Left ventricle myocardium inferior (tissue), 1 donor: ENCODE results near the gene SLC48A1. TPM values are rescaled to one million over a fixed set of nuclear protein-coding genes. Genes with fewer than 3 reads are reported as not detected.

Experiments
- DNase-seq: peaks from one replicate; pipeline ENCODE4 v3.0.0-alpha.2; 2020
- H3K27ac ChIP-seq: fragments of 200-600 bp; replicated peaks from 2 replicates; pipeline ENCODE4 v1.8.0; 2021
- H3K27me3 ChIP-seq: fragments of 200-600 bp; 2 replicates; pipeline ENCODE4 v1.8.0; 2021; ENCODE audit warnings: low read depth
- H3K36me3 ChIP-seq: fragments of 200-600 bp; 2 replicates; pipeline ENCODE4 v1.8.0; 2021
- H3K4me1 ChIP-seq: fragments of 200-600 bp; 2 replicates; pipeline ENCODE4 v1.8.0; 2021
- H3K4me3 ChIP-seq: fragments of 200-600 bp; 2 replicates; pipeline ENCODE4 v1.8.0; 2021; ENCODE audit warnings: mild to moderate bottlenecking, moderate library complexity
- H3K9me3 ChIP-seq: fragments of 200-600 bp; replicated peaks from 2 replicates; pipeline ENCODE4 v1.8.0; 2021
- CTCF ChIP-seq: fragments of 200-600 bp; IDR thresholded peaks from 2 replicates; pipeline ENCODE4 v1.8.0; 2021; ENCODE audit warnings: antibody characterized with exemption, mild to moderate bottlenecking, borderline replicate concordance
- intact Hi-C: fragments of 100-400 bp; cut with micrococcal nuclease; formaldehyde crosslinking; loops from one replicate; pipeline ENCODE4 v1.11.0; 2022
- total RNA-seq: library from RNA; stranded (reverse); fragmentation: NEBNext Ultra II Directional; extraction: Animal tissue kit (Norgen Biotek cat#: 25700); gene quantifications from one replicate; pipeline ENCODE4 v1.2.1, GENCODE V29; 2021
- donor health status: DM: no; HTN: yes; CAD: no; lungs with severe emphysema.

Gene SLC48A1
- total RNA-seq, 1 donor from 2014 or later: 25.3 TPM

GRCh38 chr12:47735649-47736048, 37.4 kb upstream of the SLC48A1 start:
- Histone ChIP-seq H3K27me3 (no peaks in the 10 kb centered on the region), H3K36me3 (no peaks in the 10 kb centered on the region), H3K4me3 (no peak overlapping the region), H3K9me3 (no peaks in the 10 kb centered on the region), H3K4me1 (peaks cover 99% of the 10 kb centered on the region), H3K27ac (peak overlapping the region; percentile 92)
- no peak for TF ChIP-seq CTCF
- intact Hi-C loops: no loop called here
- DNase-seq: no peak

GRCh38 chr12:47736216-47736615, 36.8 kb upstream of the SLC48A1 start:
- no peak for TF ChIP-seq CTCF
- Histone ChIP-seq H3K9me3 (no peaks in the 10 kb centered on the region), H3K4me1 (peaks cover 99% of the 10 kb centered on the region), H3K27me3 (no peaks in the 10 kb centered on the region), H3K36me3 (no peaks in the 10 kb centered on the region), H3K4me3 (peak overlapping the region; percentile 37), H3K27ac (peak overlapping the region; percentile 92)
- no peak for DNase-seq
- intact Hi-C loops: no loop called here

GRCh38 chr12:47736877-47737676, 36.0 kb upstream of the SLC48A1 start:
- peak overlapping the region; percentile 92 for H3K27ac ChIP-seq
- H3K9me3 ChIP-seq: no peaks in the 10 kb centered on the region
- no peak for TF ChIP-seq CTCF
- H3K36me3 ChIP-seq: no peaks in the 10 kb centered on the region
- peaks cover 99% of the 10 kb centered on the region for H3K4me1 ChIP-seq
- H3K27me3 ChIP-seq: no peaks in the 10 kb centered on the region
- peak overlapping the region; percentile 37 for H3K4me3 ChIP-seq
- intact Hi-C loops: no loop called here
- DNase-seq: peak; percentile 91

- intact Hi-C loops: no loop called here
Observed at GRCh38 chr12:47737936-47738594, 35.0 kb upstream of the SLC48A1 start.

GRCh38 chr12:47739297-47739696, 33.7 kb upstream of the SLC48A1 start:
- intact Hi-C loops: no loop called here
- no peak for TF ChIP-seq CTCF
- H3K4me1 ChIP-seq: peaks cover 86% of the 10 kb centered on the region
- H3K4me3 ChIP-seq: no peak overlapping the region
- peak overlapping the region; percentile 92 for H3K27ac ChIP-seq
- no peaks in the 10 kb centered on the region for H3K9me3 ChIP-seq
- DNase-seq: no peak
- no peaks in the 10 kb centered on the region for H3K36me3 ChIP-seq
- no peaks in the 10 kb centered on the region for H3K27me3 ChIP-seq

More at GRCh38 chr12:47737936-47738594, 35.0 kb upstream of the SLC48A1 start:
- Histone ChIP-seq H3K36me3 (no peaks in the 10 kb centered on the region), H3K27me3 (no peaks in the 10 kb centered on the region), H3K4me1 (peaks cover 95% of the 10 kb centered on the region), H3K4me3 (peak overlapping the region; percentile 17), H3K9me3 (no peaks in the 10 kb centered on the region), H3K27ac (peak overlapping the region; percentile 92)
- no peak for TF ChIP-seq CTCF
- no peak for DNase-seq
